Fibroblast of pulmonary artery (primary cell): ENCODE measurements around the gene CAMK2G.

ENCODE experiments used
- DNase-seq: peaks from one replicate; pipeline ENCODE4 v3.0.0-alpha.2; 2010; ENCODE audit warnings: low read depth
- H3K4me3 ChIP-seq: replicated peaks from 2 replicates; pipeline ENCODE4 v1.5.1; 2011; ENCODE audit warnings: low read depth, mild to moderate bottlenecking, control low read depth, low read length, moderate library complexity
- CTCF ChIP-seq: IDR thresholded peaks from 2 replicates; pipeline ENCODE4 v1.5.1; 2011; ENCODE audit warnings: mild to moderate bottlenecking, control low read depth, low read length, inconsistent platforms; ENCODE audit errors: missing control alignments

CAMK2G gene

DNA sequence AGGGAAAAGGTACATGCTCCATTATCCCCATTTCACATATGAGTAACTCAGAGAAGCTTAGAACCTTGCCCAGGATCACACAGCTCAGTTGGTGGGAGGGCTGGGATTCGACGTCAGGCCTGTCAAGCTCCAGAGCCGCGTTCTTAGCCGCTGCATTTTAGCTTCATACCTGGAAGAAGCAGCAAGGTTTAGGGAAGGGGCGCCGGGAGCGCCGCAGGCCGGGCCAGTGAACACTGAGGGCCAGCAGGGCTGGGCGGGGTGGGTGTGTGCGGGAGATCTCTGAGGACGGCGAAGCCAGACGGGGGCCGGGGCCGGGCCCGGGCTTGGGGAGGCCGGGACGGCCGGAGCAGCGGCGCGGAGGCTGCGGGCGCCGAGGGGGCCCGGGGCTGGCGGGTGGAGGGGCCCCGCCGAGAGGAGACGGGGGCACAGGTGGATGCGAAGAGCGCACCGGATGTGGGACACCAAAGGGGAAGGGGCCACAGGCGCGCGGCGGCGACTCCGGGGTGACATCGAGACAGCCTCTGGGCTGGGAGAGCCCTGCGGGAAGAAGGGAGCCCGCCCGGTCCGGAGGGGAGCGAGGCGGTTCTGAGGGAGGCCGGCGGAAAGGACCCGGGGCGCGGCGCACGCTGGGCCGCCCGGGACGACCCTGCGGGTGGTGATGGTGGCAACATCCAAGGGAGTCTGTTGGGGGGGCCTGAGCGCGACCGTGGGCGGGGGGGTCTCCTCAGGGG is 63.5 kb downstream of the CAMK2G start:
- TF ChIP-seq CTCF = no peak
- peak overlapping the region; percentile 73 for H3K4me3 ChIP-seq

DNA sequence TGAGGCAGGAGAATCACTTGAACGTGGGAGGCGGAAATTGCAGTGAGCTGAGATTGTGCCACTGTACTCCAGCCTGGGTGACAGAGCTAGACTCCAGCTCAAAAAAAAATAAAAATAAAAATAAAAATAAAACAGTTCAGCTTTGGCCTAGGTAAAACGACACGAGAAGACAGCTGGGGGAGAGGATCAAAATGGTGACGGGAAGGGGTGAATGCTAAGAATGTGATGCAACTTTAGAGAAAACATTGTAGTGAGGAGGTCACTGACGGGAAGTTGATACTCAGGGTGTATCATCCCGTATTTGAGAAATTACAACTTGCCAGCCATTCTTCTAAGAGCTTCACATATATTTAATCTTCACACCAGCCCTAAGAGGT is 64.0 kb downstream of the CAMK2G start:
- no peak for TF ChIP-seq CTCF
- no peak for DNase-seq
- peak overlapping the region; percentile 73 for H3K4me3 ChIP-seq

More for the DNA sequence above, 63.5 kb downstream of the CAMK2G start:
- peak; percentile 33 for DNase-seq

- TF ChIP-seq CTCF = no peak
- no peak overlapping the region for H3K4me3 ChIP-seq
- no peak for DNase-seq
Observed at GRCh38 chr10:73809061-73809818, 65.1 kb downstream of the CAMK2G start.

GRCh38 chr10:73808021-73808815 is 66.1 kb downstream of the CAMK2G start:
- no peak overlapping the region for H3K4me3 ChIP-seq
- DNase-seq = no peak
- no peak for TF ChIP-seq CTCF

DNA sequence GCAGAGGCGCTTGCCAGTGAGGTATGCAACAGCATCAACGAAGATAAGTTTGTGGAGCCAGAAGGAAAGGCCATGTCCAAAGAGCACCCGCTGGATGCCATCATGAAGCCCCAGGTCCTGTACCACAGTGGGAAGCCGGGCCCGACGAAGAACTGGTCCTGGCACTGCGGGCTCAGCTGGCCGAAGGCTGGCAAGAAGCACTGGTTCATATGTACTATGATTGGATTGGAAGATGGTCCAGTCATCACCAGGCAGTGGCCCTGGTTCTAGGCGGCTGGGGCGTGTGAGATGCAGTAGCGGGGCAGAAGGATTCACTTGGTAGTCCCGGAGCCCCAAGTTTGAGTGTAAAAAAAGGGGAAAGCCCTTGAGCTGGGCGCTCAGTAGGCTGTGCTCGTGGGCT is 66.9 kb downstream of the CAMK2G start:
- H3K4me3 ChIP-seq = no peak overlapping the region
- DNase-seq = no peak
- TF ChIP-seq CTCF = no peak

- no peak for DNase-seq
- no peak overlapping the region for H3K4me3 ChIP-seq
- no peak for TF ChIP-seq CTCF
Observed at GRCh38 chr10:73806176-73806950, 68.0 kb downstream of the CAMK2G start.
